ENCODE data around the gene ZDHHC14.
"Not testable (repeated sequence)": the region's sequence is repeated elsewhere in the genome, so short reads cannot be mapped to it uniquely, and the experiment has no call there.

The ZDHHC14 gene

DNA sequence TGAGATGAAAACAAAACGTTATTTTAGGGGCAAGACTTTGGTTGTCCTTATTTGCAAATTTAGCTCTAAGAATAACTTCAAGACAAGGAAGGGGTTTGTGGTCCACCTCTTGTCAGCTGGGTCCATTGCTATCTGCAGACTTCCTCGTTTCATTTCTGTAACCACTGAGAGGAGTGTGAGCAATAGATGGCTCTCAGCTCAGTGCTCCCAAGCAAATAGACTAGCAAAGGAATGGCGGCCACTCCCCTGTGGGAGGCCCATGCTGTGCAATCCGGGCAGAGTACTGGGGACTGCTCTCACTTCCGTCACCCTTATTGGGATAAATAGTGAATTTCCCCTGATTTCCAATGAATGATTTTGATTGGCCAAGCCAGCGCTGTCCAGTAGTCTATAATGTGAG lies 176.6 kb downstream of the ZDHHC14 start:
- DNase-seq = no peak

DNA sequence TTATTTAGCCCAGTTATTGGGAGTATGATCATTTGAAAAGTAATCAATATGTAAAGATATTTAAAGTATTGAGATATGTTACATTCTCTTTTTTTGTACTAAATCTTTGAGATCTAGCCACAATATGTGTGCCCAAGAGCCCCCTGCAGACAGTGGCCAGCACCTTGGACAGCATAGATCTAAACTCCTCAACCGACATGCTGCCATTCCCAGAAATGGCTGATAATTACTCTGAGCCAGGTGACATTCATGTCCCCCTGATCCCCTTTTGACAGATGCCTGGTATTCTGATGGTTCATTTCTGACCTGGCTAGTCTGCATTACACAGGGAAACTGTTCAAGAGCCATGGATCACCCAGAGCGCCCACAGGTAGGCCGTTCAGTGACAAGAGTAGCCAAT lies 177.1 kb downstream of the ZDHHC14 start:
- no peak for DNase-seq

DNA sequence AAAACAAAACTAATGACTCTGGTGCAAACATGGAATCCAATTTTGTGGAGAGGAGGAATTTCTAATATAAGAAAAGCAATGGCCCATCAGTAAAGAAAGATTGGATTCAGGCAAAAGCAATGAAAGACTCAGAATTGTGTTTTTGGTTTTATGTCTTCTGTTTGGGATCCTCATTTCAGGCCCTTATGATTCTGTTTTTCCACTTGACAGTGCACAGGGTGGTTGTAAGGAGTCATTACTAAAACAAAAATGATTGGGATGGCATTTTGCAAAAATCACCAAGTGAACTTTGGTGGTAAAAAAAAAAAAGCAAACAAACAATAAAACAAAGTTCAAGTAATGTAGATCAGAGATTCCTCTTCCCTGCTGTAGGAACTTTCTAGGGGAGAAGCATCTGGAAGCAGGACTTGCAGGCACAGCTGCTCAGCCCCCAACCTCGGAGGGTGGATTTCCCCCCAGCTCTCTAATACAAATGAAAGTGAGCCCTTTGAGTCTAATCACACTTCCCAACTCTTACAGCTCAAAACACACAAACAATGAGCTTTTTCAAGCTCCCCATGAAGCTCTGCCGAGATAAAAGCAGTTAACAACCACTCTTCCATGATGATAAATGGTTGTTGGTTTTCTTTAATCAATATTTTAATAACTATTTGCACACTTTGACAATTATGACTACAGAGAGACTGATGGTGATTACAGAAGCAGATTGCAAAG lies 177.7 kb downstream of the ZDHHC14 start:
- DNase-seq = no peak

DNA sequence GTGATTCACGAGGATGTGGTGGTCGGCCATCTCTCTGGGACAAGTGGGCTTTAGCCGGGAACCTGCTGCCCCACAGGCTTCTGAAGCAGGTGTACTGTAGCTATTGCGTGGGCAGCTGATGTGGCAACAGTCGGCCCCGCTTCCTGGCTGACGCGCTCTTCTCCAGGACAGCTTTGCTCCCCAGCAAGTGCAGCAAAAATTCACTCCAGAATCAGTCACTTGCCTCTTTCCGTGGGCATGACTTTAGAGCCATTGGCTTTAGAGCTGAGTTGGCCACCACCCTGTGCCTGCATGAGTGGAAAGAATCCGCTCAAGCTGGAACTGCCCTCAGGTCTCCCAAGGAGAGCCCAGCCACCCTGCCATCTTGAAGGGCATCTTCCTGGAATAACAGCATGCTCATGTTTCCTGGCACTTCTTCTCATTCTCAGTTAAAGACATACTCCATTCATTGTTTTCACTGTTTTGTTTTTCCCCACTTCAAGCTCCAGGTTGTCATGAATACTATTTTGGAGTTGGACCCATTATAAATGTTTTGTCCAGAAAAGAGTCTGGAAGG lies 178.3 kb downstream of the ZDHHC14 start:
- no peak for DNase-seq

DNA sequence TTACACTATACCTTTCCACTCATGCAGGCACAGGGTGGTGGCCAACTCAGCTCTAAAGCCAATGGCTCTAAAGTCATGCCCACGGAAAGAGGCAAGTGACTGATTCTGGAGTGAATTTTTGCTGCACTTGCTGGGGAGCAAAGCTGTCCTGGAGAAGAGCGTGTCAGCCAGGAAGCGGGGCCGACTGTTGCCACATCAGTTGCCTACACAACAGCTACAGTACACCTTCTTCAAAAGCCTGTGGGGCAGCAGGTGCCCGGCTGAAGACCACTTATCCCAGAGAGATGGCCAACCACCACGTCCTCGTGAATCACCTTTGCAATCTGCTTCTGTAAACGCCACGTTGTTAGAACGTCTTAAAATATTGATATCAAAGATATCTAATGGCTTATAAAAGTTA lies 179.1 kb downstream of the ZDHHC14 start:
- DNase-seq = not testable (repeated sequence)

DNA sequence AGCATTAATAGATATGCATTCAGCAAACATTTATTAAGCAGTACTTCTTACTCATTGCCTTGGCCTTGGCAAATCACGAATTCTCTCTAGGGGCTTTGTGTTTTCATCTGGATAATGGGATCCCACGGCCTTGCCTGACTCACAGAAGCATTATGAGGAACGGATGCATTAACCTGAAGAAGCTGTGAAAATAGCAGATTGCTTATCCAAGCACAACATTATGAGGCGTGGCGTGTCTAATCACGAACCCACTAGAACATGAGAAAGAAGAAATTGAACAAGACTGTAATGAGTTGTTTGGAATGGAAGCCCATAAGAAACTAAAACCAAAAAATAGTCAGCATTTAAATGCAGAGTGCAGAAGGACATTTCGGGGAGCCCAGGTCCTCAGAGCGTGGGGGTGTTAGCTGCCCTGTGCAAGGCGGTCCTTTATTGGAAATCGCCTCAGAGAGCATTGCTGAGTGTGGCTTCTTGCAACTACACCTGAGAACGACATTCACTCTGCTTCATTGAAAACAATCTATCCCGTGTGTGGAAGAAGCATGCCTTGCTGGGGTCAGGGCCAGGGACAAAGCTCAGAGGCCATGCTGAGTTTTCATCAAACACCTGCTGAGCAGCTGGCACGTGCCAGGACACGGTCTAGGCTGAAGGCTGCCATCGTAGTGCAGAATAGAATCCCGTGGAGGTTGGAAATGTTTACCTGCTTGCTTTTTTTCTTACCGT lies 179.9 kb downstream of the ZDHHC14 start:
- DNase-seq = no peak

DNA sequence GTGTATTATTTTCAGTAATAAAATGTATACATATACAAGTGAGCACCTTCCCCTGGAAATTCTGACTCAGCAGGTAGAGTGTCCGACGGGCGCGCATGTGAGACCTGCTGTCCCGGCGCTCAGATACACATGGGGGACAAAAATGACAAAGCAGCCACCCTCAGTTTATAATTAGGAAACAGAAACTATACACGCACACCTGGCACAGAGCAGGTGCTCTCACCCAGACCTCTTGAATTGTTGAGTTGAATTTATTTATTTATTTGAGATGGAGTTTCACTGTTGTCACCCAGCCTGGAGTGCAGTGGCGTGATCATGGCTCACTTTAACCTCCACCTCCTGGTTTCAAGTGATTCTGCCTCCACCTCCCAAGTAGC lies 180.4 kb downstream of the ZDHHC14 start:
- DNase-seq = no peak

DNA sequence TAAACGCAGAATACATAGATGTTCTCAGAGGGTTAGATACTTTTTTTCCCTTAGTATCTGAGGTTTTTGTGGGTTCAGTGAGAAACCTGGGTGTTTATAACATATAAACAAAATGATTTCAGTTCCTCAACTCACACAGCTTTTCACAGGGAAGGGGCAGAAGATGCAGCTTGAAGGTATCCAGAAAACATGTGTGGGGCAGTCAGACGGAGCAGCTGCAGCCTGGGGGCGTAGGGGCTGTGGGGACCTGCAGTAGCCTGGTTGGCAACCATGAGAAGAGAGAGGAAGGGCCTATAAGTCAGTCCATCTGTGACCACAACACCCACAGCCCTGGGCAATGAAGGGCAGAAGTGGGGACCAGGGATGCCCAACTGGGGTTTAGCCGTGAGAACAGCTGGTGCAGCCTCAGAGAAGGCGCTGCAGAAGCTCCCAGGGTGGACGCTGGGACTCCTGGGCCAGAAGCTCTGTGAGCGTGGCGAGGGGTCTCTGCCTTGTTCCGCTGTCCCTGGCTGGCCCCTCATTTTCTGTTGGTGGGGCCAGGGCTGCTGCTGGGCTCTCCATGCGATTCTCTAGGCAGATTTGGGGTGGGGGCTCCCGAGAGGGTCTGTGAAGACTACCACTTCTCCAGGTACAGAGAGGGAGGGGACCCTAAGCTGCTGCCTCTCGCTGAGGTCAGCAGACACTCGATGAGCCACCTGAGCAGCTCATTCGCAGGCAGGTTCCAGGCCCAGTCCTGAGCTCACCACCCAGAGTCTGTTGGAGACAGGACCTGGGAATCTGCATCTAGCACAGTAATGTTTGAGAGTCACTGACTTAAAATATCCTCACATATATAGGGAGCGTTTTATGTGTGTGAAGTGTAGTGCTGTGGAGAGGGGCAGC lies 181.2 kb downstream of the ZDHHC14 start:
- no peak for DNase-seq

DNA sequence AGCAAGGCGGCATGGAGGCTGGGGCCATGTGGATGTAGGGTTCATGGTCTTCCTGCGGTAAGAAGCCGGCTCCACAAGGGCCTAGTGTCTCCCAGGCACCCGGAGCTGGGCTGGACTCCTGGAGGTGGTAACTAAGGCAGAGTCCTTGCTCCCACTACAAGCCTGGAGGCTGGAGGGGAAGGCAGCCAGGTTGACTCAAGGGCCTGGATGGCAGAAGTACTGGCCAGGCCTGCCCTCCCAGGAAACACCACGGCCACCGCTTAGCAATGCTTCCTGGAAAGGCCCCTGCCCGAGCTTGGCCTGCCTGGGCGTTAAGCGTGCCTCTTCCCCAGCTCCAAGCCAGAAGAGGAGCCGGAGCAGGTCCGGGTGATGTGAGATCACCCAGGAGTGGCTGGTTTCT lies 182.0 kb downstream of the ZDHHC14 start:
- DNase-seq = no peak

DNA sequence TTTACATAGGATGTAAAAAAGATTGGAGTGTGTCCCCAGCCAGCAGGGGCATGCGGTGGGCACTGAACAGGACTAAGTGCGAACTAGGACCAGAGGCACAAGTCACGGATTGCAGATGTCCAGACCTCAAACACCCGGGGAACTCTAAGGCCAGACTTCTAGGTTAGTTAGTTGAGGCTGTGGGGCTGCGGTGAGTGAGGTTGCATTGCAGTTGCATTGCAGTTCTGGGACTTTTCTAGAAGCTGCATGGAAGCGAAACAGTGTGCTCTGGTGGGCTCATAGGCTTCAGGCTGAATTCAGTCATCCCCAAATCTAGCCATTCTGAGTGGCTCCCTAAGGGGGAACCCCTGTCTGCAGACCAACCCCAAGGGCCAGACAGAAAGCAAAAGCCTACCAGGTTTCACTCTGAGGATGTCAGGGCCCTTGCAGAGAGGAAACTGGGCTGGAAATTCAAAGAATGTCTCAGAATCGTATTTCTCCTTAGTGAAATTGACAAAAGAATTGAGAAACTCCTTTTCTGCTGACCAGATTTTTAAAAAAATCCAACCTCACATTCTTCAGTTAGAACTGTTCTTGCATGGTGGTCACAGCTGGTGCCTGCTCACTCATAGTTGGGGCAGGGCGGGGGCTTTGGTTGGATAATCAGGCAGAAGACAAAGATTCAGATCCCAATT lies 182.8 kb downstream of the ZDHHC14 start:
- no peak for DNase-seq

DNA sequence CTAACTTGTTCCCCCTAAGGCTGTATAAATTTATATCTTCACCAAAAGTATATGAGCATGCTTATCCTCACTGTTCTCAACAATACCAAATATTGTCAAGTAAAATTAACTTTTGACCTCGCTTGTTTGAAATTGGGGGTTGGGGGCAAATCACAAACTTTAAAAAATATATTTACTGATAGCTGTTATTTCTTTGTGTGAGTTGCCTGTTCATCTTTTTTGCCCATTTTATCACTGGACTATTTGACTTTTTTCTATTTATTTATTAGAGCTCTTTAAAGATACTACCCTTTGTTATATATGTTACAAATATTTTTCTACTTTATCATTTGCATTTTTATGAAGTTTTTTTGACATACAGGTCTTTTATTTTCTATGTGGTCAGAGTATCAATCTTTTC lies 187.7 kb downstream of the ZDHHC14 start:
- DNase-seq = no peak

DNA sequence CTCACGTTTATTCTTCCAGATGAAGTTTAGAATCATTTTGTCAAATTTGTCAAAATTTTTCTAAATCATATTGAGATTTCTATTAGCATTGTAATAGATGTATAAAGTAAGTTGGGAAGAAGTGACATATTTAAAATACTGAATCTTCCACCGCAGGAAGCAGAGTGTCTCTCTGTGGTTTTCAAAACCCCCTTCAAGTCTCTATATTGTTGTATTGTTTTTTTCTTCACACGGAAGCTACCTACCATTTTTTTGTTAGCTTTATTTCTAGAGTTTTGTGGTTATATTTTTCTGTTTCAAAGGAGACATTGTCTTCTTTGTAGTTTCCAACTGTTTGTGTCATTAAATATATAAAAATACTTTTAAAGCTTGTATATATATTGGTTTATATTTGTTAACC lies 188.6 kb downstream of the ZDHHC14 start:
- DNase-seq = no peak

DNA sequence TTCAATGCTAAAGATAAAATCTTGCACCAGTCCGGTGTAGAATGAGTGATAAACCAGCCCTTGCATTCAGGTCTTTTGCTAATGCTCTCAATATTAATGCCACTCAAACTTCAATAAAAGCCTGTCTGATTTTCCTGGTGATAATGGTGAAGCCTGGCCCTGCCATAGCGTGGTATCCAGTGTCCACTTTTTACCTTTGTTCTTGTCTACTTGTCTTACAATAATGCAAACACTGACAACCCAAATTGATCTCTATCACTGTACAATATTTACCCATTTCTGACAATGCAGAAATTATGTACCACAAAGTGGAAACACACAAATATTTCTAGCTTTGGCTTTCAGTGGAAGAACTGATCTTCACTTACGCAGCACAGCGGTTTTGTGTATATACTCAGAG lies 189.1 kb downstream of the ZDHHC14 start:
- DNase-seq = no peak

DNA sequence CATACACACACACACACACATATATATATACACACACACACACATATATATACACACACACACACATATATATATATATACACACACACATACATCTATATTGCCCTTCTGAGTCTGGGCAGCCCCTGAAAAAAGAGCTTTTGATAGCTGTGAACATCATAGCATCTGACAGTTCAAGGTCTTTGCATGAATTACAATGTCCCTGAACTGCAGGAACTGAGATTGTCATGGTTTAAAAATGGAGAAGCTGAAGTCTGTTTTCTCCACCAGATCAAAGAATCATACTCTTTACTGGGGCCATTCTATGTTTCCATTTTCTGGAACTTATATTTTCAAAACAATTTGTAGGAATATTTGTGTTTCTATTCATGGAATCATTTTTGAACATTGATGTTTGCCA lies 189.8 kb downstream of the ZDHHC14 start:
- no peak for DNase-seq

DNA sequence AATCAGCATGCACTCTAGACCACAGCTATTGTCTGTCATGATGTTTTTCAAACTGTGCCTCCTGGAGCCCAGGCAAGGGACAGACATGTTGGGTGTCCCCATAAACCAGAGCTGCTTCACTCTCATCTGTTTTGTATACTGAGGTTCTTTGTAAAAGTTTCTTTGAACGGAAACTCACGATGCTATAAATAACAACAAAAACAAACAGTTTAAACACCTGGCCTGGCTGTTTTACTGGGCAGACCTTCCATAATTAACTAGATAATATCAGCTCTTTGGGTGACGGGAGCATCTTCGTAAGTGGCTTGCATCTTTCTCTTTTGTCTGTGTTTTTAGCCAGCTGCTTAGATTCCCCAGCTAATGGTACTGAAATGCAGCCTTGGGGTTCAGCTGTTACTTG lies 190.3 kb downstream of the ZDHHC14 start:
- no peak for DNase-seq

DNA sequence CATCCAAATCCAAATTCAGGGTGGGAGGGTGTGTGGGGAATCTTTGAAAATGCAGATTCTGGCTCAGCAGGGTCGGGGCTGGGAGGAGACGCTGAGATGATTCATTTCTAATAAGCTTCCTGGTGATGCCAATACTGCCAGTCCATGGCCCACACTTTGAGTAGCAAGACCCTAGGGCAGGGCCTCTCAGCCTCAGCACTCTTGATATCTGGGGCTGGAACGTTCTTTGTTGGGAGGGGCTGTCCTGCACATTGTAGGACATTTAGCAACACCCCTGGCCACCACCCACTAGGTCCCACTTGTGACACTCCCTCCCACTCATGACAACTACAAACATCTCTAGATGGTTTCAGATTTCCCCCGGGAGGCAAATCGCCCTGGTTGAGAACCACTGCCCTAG lies 191.0 kb downstream of the ZDHHC14 start:
- DNase-seq = no peak

DNA sequence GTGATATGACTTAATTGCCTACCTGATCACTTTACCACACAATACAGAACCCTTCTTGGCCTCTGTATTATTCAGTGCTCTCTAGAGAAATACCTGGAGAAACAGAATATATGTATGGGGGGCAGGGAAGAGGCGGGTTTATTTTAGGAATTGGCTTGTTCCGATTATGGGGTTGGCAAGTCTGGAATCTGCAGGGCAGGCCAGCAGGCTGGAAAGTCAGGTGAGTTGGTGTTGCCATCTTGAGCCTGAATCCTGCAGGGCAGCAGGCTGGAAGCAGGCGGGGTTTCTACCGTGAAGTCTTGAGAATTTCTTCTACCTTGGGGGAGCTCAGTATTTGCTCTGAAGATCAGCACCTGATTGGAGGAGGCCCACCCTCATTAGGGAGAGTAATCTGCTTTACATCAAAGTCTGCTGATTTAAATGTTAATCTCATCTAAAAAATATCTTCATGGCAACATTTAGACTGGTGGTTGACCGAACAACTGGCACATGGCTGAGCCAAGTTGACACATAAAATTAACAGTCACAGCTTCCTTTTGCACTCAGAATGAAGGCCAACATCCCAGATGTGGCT lies 193.9 kb downstream of the ZDHHC14 start:
- no peak for DNase-seq

DNA sequence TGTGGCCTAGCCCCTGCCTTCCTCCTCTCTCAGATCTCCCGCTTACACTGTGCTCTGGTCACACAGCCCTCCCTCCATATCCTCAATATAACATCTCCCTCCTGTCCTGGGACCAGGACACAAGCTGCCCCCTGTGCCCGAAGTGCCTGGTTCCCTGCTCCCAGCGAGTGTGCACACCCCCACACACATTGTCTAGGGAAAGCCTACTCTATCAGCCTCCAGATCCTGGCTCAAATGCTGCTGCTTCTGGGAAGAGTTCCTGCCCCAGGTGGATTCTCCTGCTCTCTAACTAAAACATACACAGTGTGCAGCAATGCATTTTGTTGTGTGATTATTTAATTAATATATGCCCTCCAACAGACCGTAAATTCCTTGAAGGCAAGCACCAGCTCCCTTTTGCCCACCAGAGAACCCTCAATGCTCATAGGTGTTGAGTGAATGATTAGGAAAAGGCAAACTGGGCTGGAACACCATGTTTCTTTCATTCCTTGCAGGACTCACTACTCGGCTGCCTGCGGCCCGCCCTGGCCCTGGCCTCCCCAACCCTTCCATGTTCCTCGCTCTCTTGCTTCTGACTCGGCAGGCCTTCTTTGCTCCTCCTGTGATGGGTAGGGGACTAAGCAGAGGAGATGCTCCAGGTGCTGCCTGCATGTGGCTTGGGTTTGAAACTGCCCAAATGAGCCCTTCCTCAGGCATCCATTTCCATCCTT lies 194.6 kb downstream of the ZDHHC14 start:
- no peak for DNase-seq

DNA sequence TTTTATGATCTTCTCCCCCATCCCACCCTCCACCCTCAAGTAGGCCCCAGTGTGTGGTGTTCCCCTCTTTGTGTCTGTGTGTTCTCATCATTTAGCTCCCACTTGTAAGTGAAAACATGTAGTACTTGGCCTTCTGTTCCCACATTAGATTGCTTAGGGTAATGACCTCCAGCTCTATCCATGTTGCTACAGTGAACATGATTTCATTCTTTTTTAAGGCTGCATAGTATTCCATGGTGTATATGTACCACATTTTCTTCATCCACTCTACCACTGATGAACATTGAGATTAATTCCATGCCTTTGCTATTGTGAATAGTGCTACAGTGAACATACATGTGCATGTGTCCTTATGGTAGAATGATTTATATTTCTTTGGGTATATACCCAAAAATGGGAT lies 196.0 kb downstream of the ZDHHC14 start:
- DNase-seq = not testable (repeated sequence)

DNA sequence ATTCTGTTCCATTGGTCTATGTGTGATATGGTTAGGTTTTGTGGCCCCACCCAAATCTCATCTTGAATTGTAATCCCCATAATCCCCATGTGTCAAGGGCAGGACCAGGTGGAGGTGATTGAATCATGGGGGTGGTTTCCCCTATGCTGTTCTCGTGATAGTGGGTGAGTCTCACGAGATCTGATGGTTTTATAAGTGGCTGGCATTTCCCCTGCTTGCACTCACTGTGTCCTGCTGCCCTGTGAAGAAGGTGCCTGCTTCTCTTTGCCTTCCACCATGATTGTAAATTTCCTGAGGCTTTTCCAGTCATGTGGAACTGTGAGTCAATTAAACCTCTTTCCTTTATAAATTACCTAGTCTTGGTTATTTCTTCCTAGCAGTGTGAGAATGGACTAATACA lies 197.5 kb downstream of the ZDHHC14 start:
- DNase-seq = not testable (repeated sequence)

DNA sequence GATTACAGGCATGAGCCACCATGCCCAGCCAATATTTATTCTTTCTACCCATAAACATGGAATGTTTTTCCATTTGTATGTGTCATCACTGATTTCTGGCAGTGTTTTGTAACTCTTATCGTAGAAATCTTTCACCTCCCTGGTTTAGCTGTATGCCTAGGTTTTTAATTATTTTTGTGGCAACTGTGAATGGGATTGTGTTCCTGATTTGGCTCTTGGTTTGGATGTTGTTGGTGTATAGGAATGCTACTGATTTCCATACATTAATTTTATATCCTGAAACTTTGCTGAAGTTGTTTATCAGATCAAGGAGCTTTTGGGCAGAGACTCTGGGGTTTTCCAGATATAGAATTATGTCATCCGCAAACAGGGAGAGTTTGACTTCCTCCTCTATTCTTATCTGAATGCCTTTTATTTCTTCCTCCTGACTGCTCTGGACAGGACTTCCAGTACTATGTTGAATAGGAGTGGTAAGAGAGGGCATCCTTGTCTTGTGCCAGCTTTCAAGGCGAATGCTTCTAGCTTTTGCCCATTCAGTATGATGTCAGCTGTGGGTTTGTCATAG lies 198.6 kb downstream of the ZDHHC14 start:
- no peak for DNase-seq

DNA sequence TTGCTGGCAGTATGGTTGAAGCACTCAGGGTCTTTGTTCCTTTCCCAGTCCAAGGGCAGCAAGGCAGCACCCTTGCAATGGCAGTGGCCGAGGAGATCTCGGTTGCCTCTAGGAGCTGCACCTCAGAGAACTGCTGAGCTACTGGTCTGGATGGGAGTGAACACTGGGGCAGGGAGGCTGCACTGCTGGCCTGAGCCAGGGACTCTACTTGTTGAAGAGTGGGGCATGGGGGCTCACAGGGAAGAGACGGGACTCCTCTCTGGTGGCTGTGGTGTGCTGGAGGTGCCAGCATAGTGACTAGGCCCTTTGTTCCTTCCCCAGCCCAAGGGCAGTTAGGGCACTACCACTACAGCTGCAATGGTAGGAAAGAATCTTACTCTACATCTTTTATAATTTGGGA lies 203.0 kb downstream of the ZDHHC14 start:
- DNase-seq = no peak

Data from stimulated activated CD4-positive, alpha-beta T cell treated with anti-CD3 and anti-CD28 coated beads, Interleukin-12 subunit alpha, Interleukin-12 subunit beta, amount 100 ng/mL, for 4 hours (primary cell).